Measurements from ENCODE around the gene HPDL. TPM values are rescaled to one million over a fixed set of nuclear protein-coding genes. Genes with fewer than 3 reads are reported as not detected.
"Not testable (repeated sequence)": the region's sequence is repeated elsewhere in the genome, so short reads cannot be mapped to it uniquely, and the experiment has no call there.

HPDL gene
- polyA plus RNA-seq, 6 donors from 2014 or later = 0.31 to 0.86 (median 0.74) TPM; not detected in 1

GRCh38 chr1:45348609-45348965, 21.9 kb downstream of the HPDL start:
- peaks cover 0 to 8% (median 3%) of the 10 kb centered on the region in 3 donors for H3K4me1 Mint-ChIP-seq
- H3K27me3 Mint-ChIP-seq = no peaks in the 10 kb centered on the region
- no peaks in the 10 kb centered on the region for H3K9me3 Mint-ChIP-seq
- H3K4me3 Mint-ChIP-seq = no peak overlapping the region
- H3K27ac Mint-ChIP-seq = peak overlapping the region in 4 of 6 donors; percentile 13 to 75 (median 71)
- no peak for DNase-seq
- peaks cover 0 to 4% of the 10 kb centered on the region in 2 donors for H3K36me3 Mint-ChIP-seq
- no peak for ATAC-seq (ENCODE audit: low read depth in 2 of 2)

GRCh38 chr1:45348966-45349677, 22.4 kb downstream of the HPDL start:
- no peaks in the 10 kb centered on the region for H3K9me3 Mint-ChIP-seq
- H3K4me3 Mint-ChIP-seq = no peak overlapping the region
- DNase-seq (no peak), ATAC-seq (ENCODE audit: low read depth in 2 of 2) (no peak)
- H3K4me1 Mint-ChIP-seq = peaks cover 0 to 6% (median 3%) of the 10 kb centered on the region in 3 donors
- H3K27me3 Mint-ChIP-seq = no peaks in the 10 kb centered on the region
- peaks cover 0 to 4% of the 10 kb centered on the region in 2 donors for H3K36me3 Mint-ChIP-seq
- peak overlapping the region in 3 of 6 donors; percentile 12 to 73 (median 49) for H3K27ac Mint-ChIP-seq

- H3K4me1 Mint-ChIP-seq = peaks cover 0 to 11% (median 0%) of the 10 kb centered on the region in 3 donors
- no peak overlapping the region for H3K4me3 Mint-ChIP-seq
- H3K27me3 Mint-ChIP-seq = no peaks in the 10 kb centered on the region
- peaks cover 0 to 4% of the 10 kb centered on the region in 2 donors for H3K36me3 Mint-ChIP-seq
- no peak overlapping the region for H3K27ac Mint-ChIP-seq
- no peaks in the 10 kb centered on the region for H3K9me3 Mint-ChIP-seq
- ATAC-seq (ENCODE audit: low read depth in 2 of 2) (no peak), DNase-seq (no peak)
Measured at GRCh38 chr1:45351508-45351907, 24.8 kb downstream of the HPDL start.

GRCh38 chr1:45353685-45354084, 27.0 kb downstream of the HPDL start:
- no peak overlapping the region for H3K4me3 Mint-ChIP-seq
- H3K27ac Mint-ChIP-seq = no peak overlapping the region
- H3K27me3 Mint-ChIP-seq = no peaks in the 10 kb centered on the region
- ATAC-seq (ENCODE audit: low read depth in 2 of 2) = no peak
- peaks cover 0 to 8% of the 10 kb centered on the region in 2 donors for H3K36me3 Mint-ChIP-seq
- no peaks in the 10 kb centered on the region for H3K9me3 Mint-ChIP-seq
- H3K4me1 Mint-ChIP-seq = peaks cover 0 to 11% (median 0%) of the 10 kb centered on the region in 3 donors
- no peak for DNase-seq

GRCh38 chr1:45354838-45355237, 28.1 kb downstream of the HPDL start:
- Mint-ChIP-seq H3K27me3 (no peaks in the 10 kb centered on the region), H3K27ac (peak overlapping the region in 1 of 6 donors; percentile 32), H3K36me3 (peaks cover 0 to 8% of the 10 kb centered on the region in 2 donors), H3K4me3 (no peak overlapping the region), H3K9me3 (no peaks in the 10 kb centered on the region), H3K4me1 (peaks cover 0 to 10% (median 1%) of the 10 kb centered on the region in 3 donors)
- DNase-seq (no peak), ATAC-seq (ENCODE audit: low read depth in 2 of 2) (no peak)

GRCh38 chr1:45355683-45356082, 29.0 kb downstream of the HPDL start:
- no peak for DNase-seq
- Mint-ChIP-seq H3K4me3 (no peak overlapping the region), H3K9me3 (no peaks in the 10 kb centered on the region), H3K27ac (peak overlapping the region in 1 of 6 donors; percentile 33), H3K27me3 (no peaks in the 10 kb centered on the region), H3K4me1 (peaks cover 0 to 15% (median 9%) of the 10 kb centered on the region in 3 donors), H3K36me3 (peaks cover 0 to 8% of the 10 kb centered on the region in 2 donors)
- ATAC-seq (ENCODE audit: low read depth in 2 of 2) = no peak

- DNase-seq (no peak), ATAC-seq (ENCODE audit: low read depth in 2 of 2) (no peak)
- Mint-ChIP-seq H3K27me3 (no peaks in the 10 kb centered on the region), H3K27ac (peak overlapping the region in 2 of 6 donors; percentile 9 to 33), H3K4me3 (no peak overlapping the region), H3K4me1 (peaks cover 5 to 15% (median 9%) of the 10 kb centered on the region in 3 donors), H3K36me3 (peaks cover 0 to 8% of the 10 kb centered on the region in 2 donors), H3K9me3 (no peaks in the 10 kb centered on the region)
Measured at GRCh38 chr1:45356186-45356585, 29.5 kb downstream of the HPDL start.

GRCh38 chr1:45359882-45360513, 33.3 kb downstream of the HPDL start:
- peak; percentile 59 for DNase-seq
- peak overlapping the region in 6 of 8 donors; percentile 19 to 88 (median 42) for H3K4me3 Mint-ChIP-seq
- peak overlapping the region in 2 of 6 donors; percentile 57 to 62 for H3K27ac Mint-ChIP-seq

GRCh38 chr1:45360981-45361380, 34.3 kb downstream of the HPDL start:
- not testable (repeated sequence) for DNase-seq; H3K36me3 Mint-ChIP-seq; H3K27me3 Mint-ChIP-seq; H3K9me3 Mint-ChIP-seq; ATAC-seq (ENCODE audit: low read depth in 2 of 2)
- Mint-ChIP-seq H3K27ac (peak overlapping the region in 2 of 6 donors; percentile 29 to 62), H3K4me1 (peaks cover 5 to 14% (median 9%) of the 10 kb centered on the region in 3 donors), H3K4me3 (peak overlapping the region in 2 of 8 donors; percentile 16 to 21)

More at GRCh38 chr1:45359882-45360513, 33.3 kb downstream of the HPDL start:
- peaks cover 0 to 4% of the 10 kb centered on the region in 2 donors for H3K36me3 Mint-ChIP-seq
- peak; percentile 71 to 78 for ATAC-seq (ENCODE audit: low read depth in 2 of 2)
- no peaks in the 10 kb centered on the region for H3K27me3 Mint-ChIP-seq
- H3K9me3 Mint-ChIP-seq = no peaks in the 10 kb centered on the region
- peaks cover 5 to 15% (median 14%) of the 10 kb centered on the region in 3 donors for H3K4me1 Mint-ChIP-seq

- no peak for ATAC-seq (ENCODE audit: low read depth in 2 of 2)
- no peaks in the 10 kb centered on the region for H3K27me3 Mint-ChIP-seq
Measured at GRCh38 chr1:45364294-45364693, 37.6 kb downstream of the HPDL start.

GRCh38 chr1:45365051-45365450, 38.4 kb downstream of the HPDL start:
- ATAC-seq (ENCODE audit: low read depth in 2 of 2) (no peak), DNase-seq (no peak)
- H3K4me3 Mint-ChIP-seq = no peak overlapping the region
- peaks cover 0 to 4% of the 10 kb centered on the region in 2 donors for H3K36me3 Mint-ChIP-seq
- peaks cover 7 to 11% (median 9%) of the 10 kb centered on the region in 3 donors for H3K4me1 Mint-ChIP-seq
- no peaks in the 10 kb centered on the region for H3K27me3 Mint-ChIP-seq
- H3K9me3 Mint-ChIP-seq = no peaks in the 10 kb centered on the region
- H3K27ac Mint-ChIP-seq = peak overlapping the region in 1 of 6 donors; percentile 18

More at GRCh38 chr1:45364294-45364693, 37.6 kb downstream of the HPDL start:
- no peak for DNase-seq
- Mint-ChIP-seq H3K9me3 (no peaks in the 10 kb centered on the region), H3K27ac (peak overlapping the region in 2 of 6 donors; percentile 37 to 60), H3K4me1 (peaks cover 5 to 14% (median 8%) of the 10 kb centered on the region in 3 donors), H3K36me3 (peaks cover 0 to under 1% of the 10 kb centered on the region in 2 donors), H3K4me3 (no peak overlapping the region)

GRCh38 chr1:45370575-45370974, 43.9 kb downstream of the HPDL start:
- DNase-seq = no peak
- Mint-ChIP-seq H3K4me3 (peak overlapping the region in 2 of 8 donors; percentile 5 to 55), H3K9me3 (no peaks in the 10 kb centered on the region), H3K27ac (peak overlapping the region in 5 of 6 donors; percentile 11 to 76 (median 31)), H3K4me1 (peaks cover 31 to 45% (median 44%) of the 10 kb centered on the region in 3 donors), H3K27me3 (no peaks in the 10 kb centered on the region), H3K36me3 (peaks cover 0 to 4% of the 10 kb centered on the region in 2 donors)
- peak in 1 of 2 donors; percentile 52 for ATAC-seq (ENCODE audit: low read depth in 2 of 2)

GRCh38 chr1:45373573-45373972, 46.9 kb downstream of the HPDL start:
- Mint-ChIP-seq H3K36me3 (peaks cover 7 to 9% of the 10 kb centered on the region in 2 donors), H3K4me1 (peaks cover 35 to 45% (median 44%) of the 10 kb centered on the region in 3 donors), H3K9me3 (no peaks in the 10 kb centered on the region), H3K27me3 (no peaks in the 10 kb centered on the region), H3K4me3 (peak overlapping the region in 7 of 8 donors; percentile 51 to 77 (median 64)), H3K27ac (peak overlapping the region in 5 of 6 donors; percentile 22 to 82 (median 29))
- peak; percentile 44 to 51 for ATAC-seq (ENCODE audit: low read depth in 2 of 2)
- DNase-seq = no peak
